ENCODE measurements around the gene CDO1.

CDO1 gene

DNA sequence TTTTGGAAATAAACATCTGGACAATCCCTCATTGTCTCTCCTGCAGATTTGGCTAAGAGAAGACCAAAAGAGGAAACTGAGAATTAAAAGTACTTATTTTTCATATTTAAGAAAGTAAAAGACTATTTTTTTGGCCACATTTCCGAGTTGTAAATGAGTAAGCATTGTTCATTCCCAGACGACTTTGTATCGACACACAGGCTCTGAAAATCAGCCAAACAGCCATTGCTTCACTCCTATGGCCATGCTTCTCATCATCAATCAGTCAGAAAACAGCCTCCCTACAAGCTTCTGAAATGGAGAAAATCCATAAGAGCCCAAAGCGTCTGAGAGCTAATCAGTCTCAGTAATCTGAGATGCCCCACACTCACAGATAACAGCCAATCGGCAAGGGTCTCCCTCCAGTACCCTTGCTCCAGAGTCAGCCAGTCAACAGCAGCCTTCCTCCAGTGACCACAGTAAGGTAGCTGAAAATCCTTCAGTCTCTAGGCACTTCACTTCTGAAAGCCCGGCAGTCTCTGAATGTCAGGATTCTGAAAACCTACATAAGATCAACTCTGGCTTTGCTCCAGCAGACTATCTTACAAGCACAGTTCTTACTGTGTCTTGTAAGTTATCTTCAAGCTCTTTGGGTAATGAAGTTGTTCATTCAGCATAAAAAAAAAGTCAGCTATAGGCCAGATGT lies 30.9 kb downstream of the CDO1 start:
- no peak for DNase-seq (ENCODE audit: low read depth)

DNA sequence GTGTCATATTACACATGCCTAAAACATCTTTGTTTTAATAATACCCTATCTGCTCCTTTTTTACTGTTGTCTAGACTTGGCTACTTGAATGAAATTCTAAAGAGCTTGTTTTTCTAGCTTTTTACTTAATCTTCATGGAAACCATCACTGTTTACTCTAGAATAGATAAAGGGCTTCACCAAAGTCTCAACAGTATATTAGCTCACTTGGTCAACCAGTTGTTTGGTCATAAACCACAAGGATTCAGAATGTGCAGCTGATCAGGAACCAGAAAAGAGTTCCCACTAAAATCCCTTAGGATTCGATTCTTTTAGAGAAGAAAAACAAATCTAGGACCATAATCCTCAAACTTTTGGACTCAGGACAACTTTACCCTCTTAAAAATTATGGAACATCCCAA lies 38.0 kb downstream of the CDO1 start:
- no peak for DNase-seq (ENCODE audit: low read depth)

DNA sequence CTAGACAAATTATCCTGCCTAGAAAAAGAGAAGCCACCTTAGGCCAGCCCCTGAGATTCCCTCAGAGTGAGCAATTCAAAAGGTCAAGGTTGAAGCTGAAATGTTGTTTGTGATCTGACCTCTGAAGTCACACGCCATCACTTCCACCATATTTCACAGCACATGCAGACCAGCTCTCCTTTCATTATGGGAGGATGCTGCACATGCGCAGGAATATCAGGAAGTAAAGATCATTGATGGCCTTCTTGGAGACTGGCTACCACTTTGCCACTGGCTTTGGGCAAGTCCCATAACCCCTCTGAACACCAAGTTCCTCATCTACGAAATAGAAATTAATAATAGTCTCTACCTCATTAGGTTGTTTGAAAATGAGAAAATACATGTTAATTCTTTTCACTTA lies 39.5 kb downstream of the CDO1 start:
- no peak for DNase-seq (ENCODE audit: low read depth)

DNA sequence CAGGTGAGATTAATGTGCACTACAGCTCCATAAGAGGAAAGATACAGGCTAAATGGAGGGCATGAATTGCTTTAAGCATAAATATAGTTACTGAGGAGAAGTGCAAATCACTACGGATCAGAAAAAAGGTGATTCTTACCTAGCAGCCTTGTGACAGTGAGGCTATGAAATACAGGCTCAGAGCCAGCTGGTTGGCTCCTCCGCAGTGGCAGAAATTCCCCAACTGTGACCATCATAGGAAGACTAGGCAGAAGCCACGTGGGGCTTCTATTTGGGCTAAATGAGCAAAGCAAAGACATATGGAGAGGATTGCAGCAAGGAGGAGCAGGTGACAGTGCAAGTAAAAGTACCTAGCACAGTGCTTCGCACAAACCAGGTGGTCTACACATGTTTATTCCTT lies 40.5 kb downstream of the CDO1 start:
- DNase-seq (ENCODE audit: low read depth): no peak

DNA sequence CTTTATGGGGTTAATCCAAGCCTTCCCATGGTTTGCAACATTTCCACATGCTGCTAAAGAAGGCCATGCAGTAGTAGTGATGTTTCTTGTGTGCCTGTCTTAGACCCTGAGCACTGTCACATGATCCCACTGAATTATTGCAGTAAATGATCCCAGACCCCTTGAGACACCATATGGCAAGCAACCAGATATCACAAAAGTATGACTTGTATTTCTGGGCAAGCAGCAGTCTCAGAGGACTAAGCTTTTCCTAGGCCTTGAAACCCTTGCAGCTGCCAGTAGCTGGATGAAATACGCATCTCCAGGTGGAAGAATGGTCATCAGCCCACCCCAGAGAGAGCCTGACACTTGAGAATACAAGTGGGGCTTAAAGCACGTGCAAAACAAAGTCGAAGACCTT lies 41.8 kb downstream of the CDO1 start:
- no peak for DNase-seq (ENCODE audit: low read depth)

DNA sequence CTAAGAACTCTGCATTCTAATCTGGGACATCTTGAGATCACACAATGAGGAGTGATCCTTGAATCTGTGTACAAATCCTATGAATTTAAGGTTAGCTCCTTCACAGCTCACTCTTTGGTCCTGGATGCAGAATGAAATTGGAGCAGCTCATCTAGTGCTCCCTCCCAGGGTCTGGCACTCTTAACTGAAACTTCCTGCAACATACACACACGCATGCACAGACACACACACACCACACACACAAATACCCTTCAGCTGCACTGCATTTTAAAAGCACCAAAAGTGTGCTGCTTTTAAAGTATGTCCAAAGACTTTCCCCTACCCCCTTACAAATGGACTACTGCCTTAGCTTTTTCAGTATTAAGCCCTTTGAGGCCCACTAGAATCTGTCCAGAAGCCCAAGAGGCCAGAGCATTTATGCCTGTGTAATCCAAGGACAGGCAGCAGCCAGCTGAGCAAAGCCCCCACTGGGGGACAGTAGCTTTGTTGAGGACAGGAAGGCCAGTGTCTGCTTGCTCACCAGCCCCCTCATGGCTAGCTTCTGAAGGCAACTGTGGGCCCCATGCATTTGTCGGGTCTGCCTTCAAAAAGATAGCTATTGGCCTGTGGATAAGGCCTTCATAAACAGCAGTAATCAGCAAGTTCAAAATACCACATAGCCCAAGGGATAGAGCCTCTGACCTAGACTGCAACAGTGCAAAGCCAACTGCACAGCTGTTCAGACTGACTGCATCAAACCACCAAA lies 43.6 kb downstream of the CDO1 start:
- no peak for DNase-seq (ENCODE audit: low read depth)

DNA sequence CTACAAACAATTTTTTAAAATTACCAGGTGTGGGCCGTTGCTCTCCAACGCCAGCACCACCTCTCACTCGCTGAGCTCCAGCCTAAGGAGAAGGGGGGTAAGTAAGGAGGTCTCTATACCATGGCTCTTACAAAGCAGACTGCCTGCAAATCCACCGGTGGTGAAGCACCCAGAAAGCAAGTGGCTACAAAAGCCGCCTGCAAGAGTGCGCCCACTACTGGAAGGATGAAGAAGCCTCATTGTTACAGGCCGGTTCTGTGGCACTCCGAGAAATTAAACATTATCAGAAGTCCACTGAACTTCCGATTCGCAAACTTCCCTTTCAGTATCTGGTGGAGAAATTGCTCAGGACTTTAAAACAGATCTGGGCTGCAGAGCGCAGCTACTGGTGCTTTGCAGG lies 46.0 kb downstream of the CDO1 start:
- DNase-seq (ENCODE audit: low read depth): no peak

DNA sequence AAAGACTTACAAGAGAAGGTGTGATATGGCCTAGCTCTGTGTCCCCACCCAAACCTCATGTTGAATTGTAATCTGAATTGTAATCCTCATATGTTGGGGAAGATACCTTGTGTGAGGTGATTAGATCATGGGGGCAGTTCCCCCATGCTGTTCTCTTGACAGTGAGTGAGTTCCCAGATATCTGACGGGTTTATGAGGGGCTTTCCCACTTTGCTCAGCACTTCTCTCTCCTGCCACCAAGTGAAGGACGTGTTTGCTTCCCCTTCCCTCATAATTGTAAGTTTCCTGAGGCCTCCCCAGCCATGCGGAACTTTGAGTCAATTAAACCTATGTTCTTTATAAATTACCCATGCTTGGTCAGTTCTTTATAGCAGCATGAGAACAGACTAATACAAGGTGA lies 49.0 kb downstream of the CDO1 start:
- DNase-seq (ENCODE audit: low read depth): no peak

DNA sequence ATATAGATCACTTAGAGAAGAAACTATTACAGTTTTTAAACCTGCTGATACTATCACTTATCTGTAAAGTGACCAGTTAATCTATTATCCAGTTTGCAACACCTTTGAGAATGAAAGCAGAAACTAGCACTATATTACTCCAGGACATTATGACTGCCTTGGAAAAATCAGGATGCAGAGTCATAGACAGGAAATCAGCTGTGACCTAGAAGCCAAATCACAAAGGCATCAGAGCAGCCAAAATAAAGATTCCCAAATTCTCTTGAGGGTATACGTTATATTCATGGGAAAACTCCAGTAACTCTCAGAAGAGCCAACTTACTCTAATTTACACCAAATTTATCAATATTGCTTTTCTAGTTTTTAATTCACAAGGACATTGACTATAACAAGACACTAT lies 49.9 kb downstream of the CDO1 start:
- no peak for DNase-seq (ENCODE audit: low read depth)

DNA sequence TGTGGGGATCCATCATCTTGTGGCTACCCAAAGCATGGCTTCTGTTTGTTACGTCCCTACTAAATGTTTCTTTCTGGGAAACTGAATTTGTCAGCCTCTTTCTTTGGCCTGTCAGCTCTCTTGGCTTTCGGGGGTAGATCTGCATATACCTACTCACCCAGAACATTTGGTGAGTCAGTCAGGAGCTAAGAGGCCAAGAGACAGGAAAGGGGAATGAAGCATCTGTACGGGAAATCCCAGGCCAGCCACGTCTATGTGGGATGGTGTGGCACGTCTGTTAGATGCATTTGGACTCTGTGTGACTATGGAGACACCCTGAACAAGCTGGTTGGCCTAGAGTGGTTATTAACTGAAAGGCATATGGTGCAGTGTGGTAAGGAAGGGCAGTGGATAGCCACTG lies 58.1 kb downstream of the CDO1 start:
- no peak for DNase-seq (ENCODE audit: low read depth)

DNA sequence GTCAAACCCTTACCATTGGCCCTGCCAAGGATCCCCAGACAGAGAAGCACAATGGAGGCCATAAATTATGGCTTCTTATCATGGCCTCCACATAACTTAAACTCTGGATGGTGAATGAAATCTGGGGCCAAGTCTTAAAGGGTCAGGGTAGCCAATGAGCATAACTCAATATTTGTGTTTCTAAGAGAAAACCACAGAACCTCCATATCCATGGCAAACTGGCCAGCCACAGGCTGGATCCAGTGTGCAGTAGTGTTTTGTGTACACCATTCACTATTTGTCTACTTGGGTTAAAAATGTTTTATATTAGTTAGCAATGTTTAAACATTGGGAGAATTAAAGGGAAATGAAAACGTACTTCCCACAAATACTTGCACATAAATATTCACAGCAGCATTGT lies 60.8 kb downstream of the CDO1 start:
- DNase-seq (ENCODE audit: low read depth): no peak
